OCI-LY3 (cell line): ENCODE data around the gene LINGO4.

Experiments used
- H2AFZ ChIP-seq: fragments of 200-600, 300-600 bp; shearing (Covaris generic); 2 replicates; pipeline ENCODE4 v1.6.0; 2014; ENCODE audit warnings: antibody characterized with exemption, low read depth, low read length
- H3K27ac ChIP-seq: fragments of 200-600, 300-600 bp; sonication (generic); 2 replicates; pipeline ENCODE4 v1.5.1; 2014; ENCODE audit warnings: mild to moderate bottlenecking, low read length, moderate library complexity, mixed read lengths
- H3K27me3 ChIP-seq: fragments of 200-600, 300-600 bp; sonication (generic); 2 replicates; pipeline ENCODE4 v1.6.1; 2014; ENCODE audit warnings: low read depth, low read length, mixed read lengths
- H3K36me3 ChIP-seq: fragments of 200-600, 300-600 bp; sonication (generic); replicated peaks from 2 replicates; pipeline ENCODE3; 2014; ENCODE audit warnings: low read depth, low read length, mixed read lengths
- H3K4me1 ChIP-seq: fragments of 300-600, 200-600 bp; sonication (generic); 2 replicates; pipeline ENCODE4 v1.6.1; 2014; ENCODE audit warnings: low read length, mixed read lengths
- H3K4me2 ChIP-seq: fragments of 200-600, 300-600 bp; sonication (generic); 2 replicates; pipeline ENCODE4 v1.6.1; 2014; ENCODE audit warnings: low read length, mixed read lengths
- H3K4me3 ChIP-seq: fragments of 300-600, 200-600 bp; sonication (generic); 2 replicates; pipeline ENCODE4 v1.5.1; 2014; ENCODE audit warnings: antibody characterized with exemption, mild to moderate bottlenecking, low read length, moderate library complexity
- H3K79me2 ChIP-seq: fragments of 300-600, 200-600 bp; shearing (Covaris generic); 2 replicates; pipeline ENCODE4 v1.6.1; 2014; ENCODE audit warnings: mild to moderate bottlenecking, low read length, mixed read lengths
- H3K9ac ChIP-seq: fragments of 300-600, 200-600 bp; shearing (Covaris generic); 2 replicates; pipeline ENCODE4 v1.6.0; 2014; ENCODE audit warnings: mild to moderate bottlenecking, low read length, moderate library complexity
- H3K9me3 ChIP-seq: fragments of 200-600, 300-600 bp; shearing (Covaris generic); 2 replicates; pipeline ENCODE4 v1.6.1; 2014; ENCODE audit warnings: low read length, mixed read lengths; ENCODE audit not compliant: insufficient read depth
- H4K20me1 ChIP-seq: fragments of 200-600, 300-600 bp; sonication (generic); 2 replicates; pipeline ENCODE4 v1.6.1; 2016; ENCODE audit warnings: low read length, mixed read lengths; ENCODE audit not compliant: insufficient read depth
- CTCF ChIP-seq: fragments of 200-600, 300-600 bp; sonication (generic); IDR thresholded peaks from 2 replicates; pipeline ENCODE4 v1.5.1; 2014; ENCODE audit warnings: antibody characterized with exemption, low read length, low read depth
- EZH2phosphoT487 ChIP-seq: fragments of 200-600 bp; shearing (Covaris generic); IDR thresholded peaks from 2 replicates; pipeline ENCODE4 v1.6.1; 2018; ENCODE audit warnings: antibody characterized with exemption, mixed run types, low read depth

The LINGO4 gene

GRCh38 chr1:151779852-151780251, 25.4 kb downstream of the LINGO4 start:
- H4K20me1 ChIP-seq: no peaks in the 10 kb centered on the region
- H3K36me3 ChIP-seq: peaks cover 11% of the 10 kb centered on the region
- no peak overlapping the region for H3K27ac ChIP-seq
- H3K27me3 ChIP-seq: peaks cover 3% of the 10 kb centered on the region; the same call in 1 of the 2 replicates
- no peak overlapping the region for H2AFZ ChIP-seq
- no peak overlapping the region for H3K4me3 ChIP-seq
- H3K4me2 ChIP-seq: no peak overlapping the region
- H3K9ac ChIP-seq: no peak overlapping the region
- 0 out of 2 replicates have a peak, but pooled peaks cover 3% of the 10 kb centered on the region for H3K4me1 ChIP-seq
- no peaks in the 10 kb centered on the region for H3K9me3 ChIP-seq
- no peak for TF ChIP-seq EZH2phosphoT487
- TF ChIP-seq CTCF: no peak
- H3K79me2 ChIP-seq: no peaks in the 10 kb centered on the region

GRCh38 chr1:151777317-151777716, 27.9 kb downstream of the LINGO4 start:
- Histone ChIP-seq H3K36me3 (peaks cover 11% of the 10 kb centered on the region), H3K9me3 (no peaks in the 10 kb centered on the region), H4K20me1 (no peaks in the 10 kb centered on the region), H3K79me2 (no peaks in the 10 kb centered on the region), H3K4me1 (0 out of 2 replicates have a peak, but pooled peaks cover 3% of the 10 kb centered on the region), H2AFZ (no peak overlapping the region), H3K4me3 (no peak overlapping the region), H3K9ac (no peak overlapping the region), H3K27ac (no peak overlapping the region), H3K27me3 (no peaks in the 10 kb centered on the region), H3K4me2 (no peak overlapping the region)
- TF ChIP-seq CTCF (no peak), EZH2phosphoT487 (no peak)

GRCh38 chr1:151776665-151777062, 28.6 kb downstream of the LINGO4 start:
- no peaks in the 10 kb centered on the region for H3K27me3 ChIP-seq
- H3K4me2 ChIP-seq: no peak overlapping the region
- peaks cover 11% of the 10 kb centered on the region for H3K36me3 ChIP-seq
- no peak overlapping the region for H3K4me3 ChIP-seq
- H3K9me3 ChIP-seq: no peaks in the 10 kb centered on the region
- no peak overlapping the region for H3K9ac ChIP-seq
- no peak overlapping the region for H2AFZ ChIP-seq
- TF ChIP-seq CTCF (no peak), EZH2phosphoT487 (no peak)
- 0 out of 2 replicates have a peak, but pooled peaks cover 3% of the 10 kb centered on the region for H3K4me1 ChIP-seq
- H3K79me2 ChIP-seq: no peaks in the 10 kb centered on the region
- H3K27ac ChIP-seq: no peak overlapping the region
- no peaks in the 10 kb centered on the region for H4K20me1 ChIP-seq

- Histone ChIP-seq H3K79me2 (no peaks in the 10 kb centered on the region), H2AFZ (no peak overlapping the region), H3K4me3 (no peak overlapping the region), H3K27ac (no peak overlapping the region), H3K4me2 (no peak overlapping the region), H4K20me1 (no peaks in the 10 kb centered on the region), H3K4me1 (0 out of 2 replicates have a peak, but pooled peaks cover 3% of the 10 kb centered on the region), H3K9me3 (no peaks in the 10 kb centered on the region), H3K36me3 (peaks cover 11% of the 10 kb centered on the region), H3K27me3 (no peaks in the 10 kb centered on the region), H3K9ac (no peak overlapping the region)
- TF ChIP-seq CTCF (no peak), EZH2phosphoT487 (no peak)
Measured at GRCh38 chr1:151775894-151776664, 29.1 kb downstream of the LINGO4 start.
